ENCODE data around the gene PRSS36.

PRSS36 gene

DNA sequence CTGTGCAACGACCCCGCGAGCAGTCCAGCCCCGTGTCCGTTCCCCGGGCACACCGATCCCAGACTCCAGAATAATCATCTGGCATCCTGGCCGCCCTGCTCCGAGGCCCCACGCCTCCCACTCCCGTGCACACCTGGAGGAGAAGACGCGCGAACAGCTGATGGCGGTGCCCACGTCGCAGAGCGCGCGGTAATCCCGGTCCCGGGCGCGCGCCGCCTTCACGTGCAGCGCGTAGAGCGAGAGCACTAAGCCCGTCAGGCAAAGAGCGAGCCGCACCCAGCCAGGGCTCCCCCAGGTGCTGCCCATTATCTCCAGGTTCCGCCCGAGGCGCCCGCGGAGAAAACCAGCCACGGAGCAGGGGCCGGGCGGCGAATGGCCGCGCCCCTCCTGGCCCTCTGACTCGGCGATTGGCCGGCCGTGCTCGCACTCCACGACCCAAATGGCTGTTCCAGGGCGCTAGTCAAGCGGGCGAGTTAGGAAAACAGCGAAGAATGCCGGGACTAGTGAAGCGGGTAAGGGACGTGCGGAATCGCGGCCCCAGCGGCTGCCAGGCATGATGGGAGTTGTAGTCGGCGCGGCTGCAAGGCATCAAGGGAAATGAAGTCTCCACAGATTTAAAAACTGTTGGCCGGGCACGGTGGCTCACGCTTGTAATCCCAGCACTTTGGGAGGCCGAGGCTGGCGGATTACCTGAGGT, 55.3 kb downstream of the PRSS36 start, which contains the start of gene VKORC1:
VKORC1 (minus strand) TSS at position 374 of the 697 bp plus-strand sequence; CDS start at position 306, 68 bp downstream.
- peak; percentile 99 for DNase-seq

DNA sequence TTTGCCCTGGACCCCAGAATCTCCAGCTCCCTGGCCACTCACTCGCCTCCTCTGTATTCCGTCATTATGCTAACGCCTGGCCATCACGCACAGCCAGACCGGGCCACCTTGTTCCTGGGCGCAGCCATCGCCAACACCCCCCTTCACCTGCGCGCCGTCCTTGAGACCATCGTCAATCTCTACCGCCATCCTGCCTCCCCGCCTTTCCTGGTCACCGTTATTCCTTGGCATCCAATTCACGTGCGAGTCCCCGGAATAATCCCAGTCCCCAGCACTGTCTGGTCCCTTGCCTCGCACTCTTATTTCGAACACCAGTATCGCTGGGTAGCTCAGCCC, 55.8 kb downstream of the PRSS36 start:
- peak; percentile 55 for DNase-seq

DNA sequence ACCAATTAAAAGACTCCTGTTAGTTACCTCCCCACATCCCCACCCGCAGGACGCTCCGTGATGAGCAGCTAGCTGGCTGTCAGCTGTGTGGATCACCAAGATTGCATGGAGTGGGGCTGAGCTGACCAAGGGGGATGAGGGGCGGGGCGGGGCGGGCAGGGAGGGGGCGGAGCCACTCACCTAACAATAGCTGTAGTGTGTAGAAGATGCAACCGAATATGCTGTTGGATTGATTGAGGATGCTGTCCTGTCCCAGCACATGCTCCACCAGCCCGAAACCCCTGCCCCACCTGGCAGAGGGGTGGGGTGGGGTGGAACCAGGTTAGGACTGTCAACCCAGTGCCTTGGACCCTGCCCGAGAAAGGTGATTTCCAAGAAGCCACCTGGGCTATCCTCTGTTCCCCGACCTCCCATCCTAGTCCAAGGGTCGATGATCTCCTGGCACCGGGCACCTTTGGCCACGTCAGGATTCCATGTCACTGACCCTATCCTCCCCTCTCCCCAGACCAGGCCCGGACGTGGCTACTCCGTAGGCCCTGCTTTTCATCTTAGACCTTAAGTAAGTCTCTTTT, 56.6 kb downstream of the PRSS36 start:
- DNase-seq: peak; percentile 73

DNA sequence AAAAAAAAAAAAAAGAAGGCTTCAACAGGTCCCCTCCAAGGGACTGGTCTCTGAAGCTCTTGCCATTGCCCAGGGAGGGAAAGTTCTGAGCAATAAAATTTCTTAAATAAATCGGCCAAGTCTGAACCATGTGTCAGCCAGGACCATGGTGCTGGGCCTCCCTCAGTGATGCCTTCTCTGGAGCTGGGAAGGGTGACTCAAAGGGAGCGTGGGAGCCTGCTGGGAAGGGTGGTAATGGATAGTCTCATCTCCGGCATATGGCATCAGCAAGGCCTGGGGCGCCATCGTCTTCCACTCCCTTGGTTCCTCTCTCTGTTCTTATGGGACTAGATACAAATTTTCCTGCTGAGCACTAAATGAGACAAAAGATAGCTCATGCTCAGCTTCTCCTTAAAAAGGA, 57.5 kb downstream of the PRSS36 start:
- no peak for DNase-seq

DNA sequence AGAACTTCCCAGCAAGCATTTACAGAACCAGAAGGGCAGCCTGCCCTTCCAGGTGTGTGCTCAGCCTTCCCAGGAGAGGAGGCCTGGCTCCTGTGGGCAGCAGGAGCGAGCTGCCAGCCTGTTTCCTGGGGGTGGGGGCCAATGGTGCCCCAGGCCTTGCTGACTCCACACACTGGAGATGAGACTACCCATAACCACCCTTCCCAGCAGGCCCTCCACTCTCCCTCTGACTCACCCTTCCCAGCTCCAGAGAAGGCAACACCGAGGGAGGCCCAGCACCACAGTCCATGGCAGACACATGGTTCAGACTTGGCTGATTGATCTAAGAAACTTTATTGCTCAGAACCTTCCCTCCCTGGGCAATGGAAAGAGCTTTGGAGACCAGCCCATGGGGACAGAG, 59.3 kb downstream of the PRSS36 start:
- no peak for DNase-seq

DNA sequence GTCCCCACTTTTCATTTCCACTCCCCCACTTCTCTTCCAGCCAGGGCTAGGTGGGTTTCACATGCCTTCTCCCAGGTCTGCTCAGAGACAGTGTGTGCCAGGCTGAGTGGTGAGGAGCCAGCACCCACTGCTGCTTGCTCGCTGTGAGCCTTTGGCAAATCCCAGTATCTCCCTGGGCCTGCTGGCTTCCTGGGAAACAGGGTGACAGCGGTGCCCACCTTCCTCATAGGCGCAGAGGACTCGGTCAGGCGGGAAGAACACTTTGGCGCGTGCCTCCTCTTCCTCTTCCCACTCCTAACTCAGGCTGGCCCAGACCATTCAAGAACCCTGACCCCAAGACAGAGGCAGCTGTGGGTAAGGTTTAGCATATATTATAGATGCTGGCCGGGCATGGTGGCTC, 60.7 kb downstream of the PRSS36 start:
- DNase-seq: no peak
